Activated effector memory CD4-positive, alpha-beta T cell treated with anti-CD3 and anti-CD28 coated beads, Interleukin-2, amount 50 U/mL, for 16 hours (primary cell): ENCODE measurements around the gene ACTN1.

Experiments used
- DNase-seq: peaks from one replicate; pipeline ENCODE4 v3.0.0-alpha.2; 2020

Gene ACTN1

GRCh38 chr14:68948686-68949600, 30.2 kb downstream of the ACTN1 start:
- DNase-seq: no peak

GRCh38 chr14:68947802-68948201, 31.3 kb downstream of the ACTN1 start:
- DNase-seq: no peak

- DNase-seq: no peak
Observed at GRCh38 chr14:68946489-68946822, 32.6 kb downstream of the ACTN1 start.

- no peak for DNase-seq
Observed at GRCh38 chr14:68945585-68946488, 33.3 kb downstream of the ACTN1 start.

GRCh38 chr14:68945190-68945584, 33.9 kb downstream of the ACTN1 start:
- no peak for DNase-seq

DNA sequence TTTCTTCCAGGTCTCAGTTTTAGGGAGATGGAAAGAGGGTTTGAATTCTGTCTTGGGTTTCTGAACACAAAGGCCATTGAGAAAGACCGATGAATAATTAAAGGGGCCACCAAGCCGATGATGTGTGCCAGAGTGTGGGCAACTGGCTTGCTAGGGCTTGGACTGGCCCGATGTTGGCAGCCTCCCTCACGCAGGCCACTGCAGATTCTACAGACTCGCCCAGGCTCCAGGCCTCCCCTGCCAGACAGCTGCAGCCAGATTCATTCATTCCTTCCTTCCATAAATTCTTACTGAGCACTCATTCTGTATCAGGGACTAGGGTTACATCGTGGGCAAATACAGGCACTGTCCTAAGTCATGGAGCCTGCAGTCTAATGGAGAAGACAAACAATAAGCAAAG, 34.9 kb downstream of the ACTN1 start:
- DNase-seq: no peak

GRCh38 chr14:68943107-68943506, 36.0 kb downstream of the ACTN1 start:
- no peak for DNase-seq

DNA sequence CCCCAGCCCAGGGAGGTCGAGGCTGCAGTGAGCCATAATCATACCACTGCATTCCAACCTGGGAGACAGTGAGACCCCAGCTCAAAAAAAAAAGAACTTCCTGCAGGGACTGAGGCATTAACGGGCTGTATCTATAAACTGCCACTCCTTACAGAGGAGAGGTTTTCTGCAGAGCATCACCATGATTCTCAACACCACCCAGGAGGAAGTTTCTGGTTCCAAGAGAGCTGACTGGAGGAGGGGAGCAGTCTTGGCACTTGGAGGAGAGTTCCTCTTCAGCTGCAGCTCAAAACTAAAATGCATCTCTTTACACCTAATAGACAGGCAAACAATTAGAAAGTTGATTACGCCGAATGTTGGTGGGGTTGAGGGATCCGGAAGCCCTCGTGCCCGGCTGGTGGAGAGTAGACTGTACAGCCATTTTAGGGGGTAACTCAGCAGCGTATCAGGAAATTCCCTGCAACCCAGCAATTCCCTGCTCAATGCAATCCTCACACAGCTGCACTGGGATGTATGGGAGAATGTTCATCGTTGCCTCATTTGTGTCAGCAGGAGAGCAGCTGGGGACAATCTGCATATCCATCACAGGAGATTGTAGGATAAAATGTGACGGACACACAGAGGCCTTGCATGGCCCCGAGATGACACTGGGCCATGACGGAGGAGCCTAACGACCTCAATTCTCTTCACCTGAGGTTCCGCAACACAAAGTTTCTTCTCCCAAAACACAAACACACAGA, 36.6 kb downstream of the ACTN1 start:
- no peak for DNase-seq

- no peak for DNase-seq
Observed at GRCh38 chr14:68941820-68942219, 37.3 kb downstream of the ACTN1 start.

DNA sequence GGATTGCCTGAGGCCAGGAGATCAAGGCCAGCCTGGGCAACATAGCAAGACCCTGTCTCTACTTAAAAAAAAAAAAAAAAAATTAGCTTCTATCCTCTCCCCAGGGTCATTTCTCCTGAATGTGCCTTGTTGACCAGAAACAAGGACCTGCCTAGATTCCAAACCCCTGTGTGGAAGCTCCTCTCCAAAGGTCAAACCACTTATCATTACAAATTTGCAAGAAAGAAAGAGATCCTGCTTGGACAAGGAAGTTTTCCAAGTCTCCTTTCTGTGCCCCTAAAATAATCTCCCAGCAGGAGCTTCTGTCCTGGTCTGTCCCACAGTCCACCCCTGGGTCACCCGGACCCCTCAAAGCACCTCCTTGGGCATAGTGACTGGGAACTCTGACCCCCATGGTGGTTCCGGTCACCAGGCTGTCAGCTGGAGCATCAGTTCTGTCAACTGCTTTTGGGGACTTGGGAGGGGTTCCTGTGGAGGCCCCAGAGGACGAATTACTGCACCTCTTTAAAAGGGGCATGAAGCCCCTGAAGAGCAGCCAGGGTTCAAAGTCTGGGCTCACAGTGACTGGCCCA, 38.4 kb downstream of the ACTN1 start:
- no peak for DNase-seq

- no peak for DNase-seq
Observed at GRCh38 chr14:68939893-68940613, 39.0 kb downstream of the ACTN1 start.

- no peak for DNase-seq
Observed at GRCh38 chr14:68939181-68939892, 39.8 kb downstream of the ACTN1 start.

DNA sequence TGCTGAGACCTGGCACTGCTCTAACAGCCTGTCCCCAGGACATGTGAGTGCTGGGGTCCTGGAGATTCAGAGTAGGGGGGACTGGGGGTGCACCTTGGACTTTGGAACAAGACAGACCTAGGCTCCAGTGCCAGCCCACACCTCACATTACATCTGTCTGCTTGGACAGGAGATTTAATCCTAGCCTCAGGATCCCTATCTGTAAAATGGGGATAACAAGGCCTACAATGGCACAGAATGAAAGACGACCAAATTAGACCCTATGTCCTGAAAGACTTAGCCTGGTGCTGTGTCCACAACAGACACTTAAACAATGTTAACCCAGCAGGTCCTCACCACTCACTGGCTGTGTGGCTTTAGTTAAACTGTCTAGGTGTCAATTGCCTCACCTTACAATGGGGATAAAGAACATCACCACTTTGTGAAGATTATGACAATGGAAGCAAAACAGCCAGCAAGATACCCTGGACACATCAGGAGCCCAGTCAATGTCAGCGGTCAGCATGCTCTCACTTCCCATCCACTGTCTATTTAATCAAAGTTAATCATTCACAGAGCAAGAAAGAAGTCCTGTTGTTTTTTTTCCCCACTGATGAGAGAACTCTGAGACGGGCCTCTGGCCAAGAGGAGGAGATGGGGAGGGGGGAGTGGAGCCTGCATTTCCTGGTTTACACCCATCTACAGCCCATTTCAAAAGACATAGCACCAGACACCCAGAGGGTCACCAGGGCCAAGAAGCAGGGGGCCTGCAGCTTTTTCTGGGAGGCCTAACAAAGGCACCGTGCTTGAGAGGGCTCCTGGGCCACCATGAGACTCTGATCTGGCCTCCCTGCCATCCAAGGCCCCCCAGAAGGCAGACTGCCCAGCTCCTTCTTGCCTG, 40.6 kb downstream of the ACTN1 start:
- no peak for DNase-seq

DNA sequence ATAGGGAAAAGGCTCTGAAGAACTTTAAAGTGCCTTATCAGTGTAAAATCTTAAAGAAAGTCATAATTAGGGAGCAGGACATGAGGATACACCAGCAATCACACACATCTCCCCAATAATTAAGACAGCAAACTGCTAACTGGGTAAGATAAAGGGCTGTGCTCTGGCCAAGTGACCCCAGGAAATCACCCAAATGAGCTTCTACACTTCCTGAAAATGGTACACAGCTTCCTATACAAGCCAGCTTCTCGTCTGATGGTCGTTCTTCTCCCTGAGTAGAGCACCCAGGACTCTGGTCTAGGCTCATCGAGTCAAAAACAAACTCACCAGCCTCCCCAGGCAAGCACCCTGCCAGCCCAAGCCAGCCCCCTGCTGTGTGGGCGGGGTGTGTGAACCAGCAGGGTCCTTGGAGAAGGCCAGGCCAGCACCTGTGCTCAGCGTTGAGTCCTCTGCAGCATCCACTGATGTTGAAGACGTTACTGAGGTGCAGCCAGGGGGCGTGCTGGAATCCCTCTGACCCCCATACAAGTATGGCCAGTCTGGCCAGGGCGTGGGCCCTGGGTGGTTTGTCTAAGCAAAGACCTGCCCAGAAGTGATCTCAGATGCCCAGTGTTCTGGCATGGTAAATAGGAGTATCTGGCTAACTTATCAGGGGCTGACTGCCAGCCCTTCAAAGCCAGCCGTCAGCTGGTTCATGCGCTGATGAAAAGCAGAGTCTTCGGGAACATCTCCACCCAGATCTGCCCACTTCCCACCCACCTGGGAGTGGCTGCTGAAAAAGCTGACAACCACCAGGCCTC, 41.4 kb downstream of the ACTN1 start:
- DNase-seq: no peak

DNA sequence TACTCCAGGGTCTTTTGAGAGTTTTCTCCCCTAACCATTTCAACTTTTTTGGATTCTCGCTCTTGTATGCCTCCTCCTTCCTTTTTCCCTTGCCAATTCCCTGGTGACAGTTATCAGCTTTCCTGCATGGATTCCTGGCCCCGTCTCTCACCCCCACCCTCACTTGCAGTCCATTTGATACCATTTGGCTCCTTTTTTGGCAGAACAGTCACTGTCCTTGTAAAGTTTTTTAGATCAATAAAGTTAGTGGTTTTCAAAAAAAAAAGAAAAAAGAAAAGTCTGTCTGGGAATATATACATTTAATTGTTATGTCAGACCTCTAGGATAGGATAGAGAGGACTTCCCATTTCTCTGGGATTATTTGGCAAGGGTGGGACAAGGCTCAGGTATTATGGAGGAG, 42.1 kb downstream of the ACTN1 start:
- DNase-seq: no peak

- no peak for DNase-seq
Observed at GRCh38 chr14:68936476-68936875, 42.6 kb downstream of the ACTN1 start.

- DNase-seq: no peak
Observed at GRCh38 chr14:68935761-68936214, 43.3 kb downstream of the ACTN1 start.

GRCh38 chr14:68934066-68934465, 45.0 kb downstream of the ACTN1 start:
- DNase-seq: no peak

GRCh38 chr14:68932686-68933085, 46.4 kb downstream of the ACTN1 start:
- DNase-seq: no peak
